SK-N-SH (cell line): Measurements from ENCODE around the gene DENR.
"Not testable (repeated sequence)": the region's sequence is repeated elsewhere in the genome, so short reads cannot be mapped to it uniquely, and the experiment has no call there.

Experiments used
- EP300 ChIP-seq, 2 experiments: IDR thresholded peaks; 2 replicates each; pipeline versions ENCODE4 v1.4.0 to v1.6.1; 2012; ENCODE audit warnings: borderline replicate concordance in 1 of 2, low read depth in 1 of 2, low read length in 1 of 2
- MXI1 ChIP-seq: IDR thresholded peaks from 2 replicates; pipeline ENCODE4 v1.6.1; 2012; ENCODE audit warnings: mild to moderate bottlenecking, low read depth, low read length, improper control_type of control experiment
- POLR2AphosphoS5 ChIP-seq: IDR thresholded peaks from 2 replicates; pipeline ENCODE4 v1.6.1; 2012; ENCODE audit warnings: low read depth, low read length
- RCOR1 ChIP-seq: fragments of 150-350 bp; IDR thresholded peaks from 2 replicates; pipeline ENCODE4 v1.6.1; 2017; ENCODE audit warnings: antibody characterized with exemption, low read length
- REST ChIP-seq: IDR thresholded peaks from 2 replicates; pipeline ENCODE4 v1.6.1; 2012; ENCODE audit warnings: mild to moderate bottlenecking, low read depth, low read length, moderate library complexity
- SIN3A ChIP-seq: IDR thresholded peaks from 2 replicates; pipeline ENCODE4 v1.6.1; 2012; ENCODE audit warnings: low read depth, mild to moderate bottlenecking, low read length, moderate library complexity, borderline replicate concordance
- TAF1 ChIP-seq: IDR thresholded peaks from 2 replicates; pipeline ENCODE4 v1.6.1; 2012; ENCODE audit warnings: low read depth, mild to moderate bottlenecking, low read length, moderate library complexity, borderline replicate concordance
- YY1 ChIP-seq: IDR thresholded peaks from 2 replicates; pipeline ENCODE4 v1.4.0; 2012; ENCODE audit warnings: low read depth, mild to moderate bottlenecking
- TF ChIP-seq, protein P1 (sequence below): fragments of 200-600 bp; sonication (generic); IDR thresholded peaks from 2 replicates; pipeline ENCODE4 v1.6.1; 2017; ENCODE audit warnings: antibody characterized with exemption, mild to moderate bottlenecking, moderate library complexity

DNA sequence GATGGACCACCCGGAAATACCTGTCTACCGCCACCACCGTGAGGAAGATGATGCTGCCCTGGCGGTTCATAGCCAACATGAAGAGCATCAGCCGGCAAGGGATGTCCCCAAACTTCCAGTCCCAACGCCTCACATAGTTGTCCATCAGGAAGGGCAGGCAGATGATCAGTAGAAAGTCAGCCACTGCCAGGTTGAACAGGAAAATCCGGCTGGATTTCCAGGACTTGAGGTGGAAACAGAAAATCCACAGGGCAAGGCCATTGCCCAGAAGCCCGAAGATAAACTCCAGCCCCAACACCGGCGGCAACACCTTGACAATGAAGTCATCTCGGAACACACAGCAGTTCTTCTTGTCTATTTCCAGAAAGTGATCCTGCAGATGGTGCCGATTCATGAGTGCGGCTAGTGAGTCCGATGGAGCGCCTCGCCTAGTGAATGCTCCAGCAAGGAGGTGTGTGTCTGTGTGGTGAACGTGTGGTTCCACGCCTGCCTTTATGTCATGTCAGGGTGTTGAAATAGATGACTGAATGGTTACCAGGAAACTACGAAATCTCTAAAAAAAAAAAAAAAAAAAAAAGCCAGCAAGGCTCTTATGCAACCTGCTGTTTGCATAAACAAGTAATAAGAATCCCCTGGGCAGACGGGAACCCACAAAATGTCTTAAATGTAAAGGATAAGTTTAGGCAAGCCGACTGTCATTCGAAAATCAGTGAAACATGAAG is 49.6 kb upstream of the DENR start, which contains the start of gene HCAR2:
- not testable (repeated sequence) for TF ChIP-seq YY1; REST; TAF1; POLR2AphosphoS5; RCOR1; SIN3A; EP300 (IDR thresholded peaks at IDR 0.05; ENCODE audit: borderline replicate concordance in 1 of 2, low read depth in 1 of 2, low read length in 1 of 2); MXI1
- TF ChIP-seq, protein P1, sequence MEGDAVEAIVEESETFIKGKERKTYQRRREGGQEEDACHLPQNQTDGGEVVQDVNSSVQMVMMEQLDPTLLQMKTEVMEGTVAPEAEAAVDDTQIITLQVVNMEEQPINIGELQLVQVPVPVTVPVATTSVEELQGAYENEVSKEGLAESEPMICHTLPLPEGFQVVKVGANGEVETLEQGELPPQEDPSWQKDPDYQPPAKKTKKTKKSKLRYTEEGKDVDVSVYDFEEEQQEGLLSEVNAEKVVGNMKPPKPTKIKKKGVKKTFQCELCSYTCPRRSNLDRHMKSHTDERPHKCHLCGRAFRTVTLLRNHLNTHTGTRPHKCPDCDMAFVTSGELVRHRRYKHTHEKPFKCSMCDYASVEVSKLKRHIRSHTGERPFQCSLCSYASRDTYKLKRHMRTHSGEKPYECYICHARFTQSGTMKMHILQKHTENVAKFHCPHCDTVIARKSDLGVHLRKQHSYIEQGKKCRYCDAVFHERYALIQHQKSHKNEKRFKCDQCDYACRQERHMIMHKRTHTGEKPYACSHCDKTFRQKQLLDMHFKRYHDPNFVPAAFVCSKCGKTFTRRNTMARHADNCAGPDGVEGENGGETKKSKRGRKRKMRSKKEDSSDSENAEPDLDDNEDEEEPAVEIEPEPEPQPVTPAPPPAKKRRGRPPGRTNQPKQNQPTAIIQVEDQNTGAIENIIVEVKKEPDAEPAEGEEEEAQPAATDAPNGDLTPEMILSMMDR: not testable (repeated sequence)
